Measurements from ENCODE around the gene TIAM1. TPM values are rescaled to one million over a fixed set of nuclear protein-coding genes. Genes with fewer than 3 reads are reported as not detected.

The TIAM1 gene
- total and polyA plus RNA-seq, 4 experiments from 2014 or later, result 22.5 to 104 (median 67.4) TPM

DNA sequence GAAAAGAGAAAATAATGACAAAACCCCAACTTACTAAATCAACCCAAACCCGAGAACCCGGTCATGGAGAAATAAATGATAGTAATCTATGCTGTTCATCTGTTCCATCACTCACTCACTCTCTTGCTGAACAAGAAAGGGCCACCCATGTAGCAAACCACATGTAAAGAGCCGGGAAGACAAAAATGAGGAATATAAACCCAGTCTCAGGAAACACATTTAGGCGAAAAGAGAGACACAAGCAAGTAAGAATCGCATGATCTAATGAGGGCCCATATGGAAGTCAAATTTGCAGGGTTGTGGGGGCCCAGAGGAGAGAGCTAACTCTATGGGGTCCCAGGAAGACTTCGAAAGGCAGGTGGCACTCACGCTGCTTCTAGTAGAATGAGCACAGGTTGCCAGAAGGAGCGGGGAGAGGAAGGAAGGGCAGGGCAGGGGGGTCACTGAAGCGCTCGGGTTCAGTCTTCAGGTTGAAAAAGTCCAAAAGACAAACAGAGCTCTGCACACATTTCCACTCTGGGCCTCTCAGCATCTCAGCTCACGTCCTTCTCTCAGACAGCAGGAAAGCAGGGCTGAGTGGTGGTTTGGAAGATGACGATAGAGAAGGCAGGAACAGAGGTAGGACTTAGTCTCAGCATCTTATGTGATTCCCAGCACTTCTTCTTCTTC lies 162.8 kb downstream of the TIAM1 start:
- ChIA-PET CTCF (ENCODE audit: partially characterized antibody) (interaction anchor here (0.8 to 6.1 kb wide), 24 partner anchors 9 to 423 kb away, joined by 3 to 142 read pairs (median 10); no protein-coding TSS in a partner anchor), POLR2A (ENCODE audit: partially characterized antibody) (interaction anchor here (0.9 to 7.8 kb wide), 11 partner anchors 8 to 378 kb away, joined by 3 to 94 read pairs (median 17); no protein-coding TSS in a partner anchor)
- peak in 3 of 5 donors; percentile 48 to 73 (median 57) for DNase-seq
- Histone ChIP-seq H3K4me1 (ENCODE audit: insufficient read depth, low read length) (peaks cover 90% of the 10 kb centered on the region), H3K27ac (ENCODE audit: low read depth, low read length) (peak overlapping the region; percentile 56), H3K4me3 (ENCODE audit: low read length in 2 of 2) (peak overlapping the region; percentile 6 to 8), H3K36me3 (ENCODE audit: insufficient read depth, low read length) (no peaks in the 10 kb centered on the region), H3K9me3 (ENCODE audit: control insufficient read depth in 1 of 2, low read length in 2 of 2) (no peaks in the 10 kb centered on the region), H3K27me3 (ENCODE audit: insufficient read depth, low read length) (no peaks in the 10 kb centered on the region)
- H3K27ac Mint-ChIP-seq, result peak overlapping the region; percentile 93 to 95 (median 95)
- no peaks in the 10 kb centered on the region for H3K9me3 Mint-ChIP-seq
- H3K4me3 Mint-ChIP-seq, result peak overlapping the region; percentile 70 to 94 (median 86)
- intact Hi-C loops (cut with micrococcal nuclease), result loop anchor here (5.0 kb wide), 1 partner anchor 551 kb away; the partner anchor contains the start of gene SCAF4
- H3K36me3 Mint-ChIP-seq, result peaks cover 7 to 43% of the 10 kb centered on the region in 2 donors
- H3K4me1 Mint-ChIP-seq, result peaks cover 54 to 75% (median 65%) of the 10 kb centered on the region in 4 donors
- H3K27me3 Mint-ChIP-seq, result no peaks in the 10 kb centered on the region

DNA sequence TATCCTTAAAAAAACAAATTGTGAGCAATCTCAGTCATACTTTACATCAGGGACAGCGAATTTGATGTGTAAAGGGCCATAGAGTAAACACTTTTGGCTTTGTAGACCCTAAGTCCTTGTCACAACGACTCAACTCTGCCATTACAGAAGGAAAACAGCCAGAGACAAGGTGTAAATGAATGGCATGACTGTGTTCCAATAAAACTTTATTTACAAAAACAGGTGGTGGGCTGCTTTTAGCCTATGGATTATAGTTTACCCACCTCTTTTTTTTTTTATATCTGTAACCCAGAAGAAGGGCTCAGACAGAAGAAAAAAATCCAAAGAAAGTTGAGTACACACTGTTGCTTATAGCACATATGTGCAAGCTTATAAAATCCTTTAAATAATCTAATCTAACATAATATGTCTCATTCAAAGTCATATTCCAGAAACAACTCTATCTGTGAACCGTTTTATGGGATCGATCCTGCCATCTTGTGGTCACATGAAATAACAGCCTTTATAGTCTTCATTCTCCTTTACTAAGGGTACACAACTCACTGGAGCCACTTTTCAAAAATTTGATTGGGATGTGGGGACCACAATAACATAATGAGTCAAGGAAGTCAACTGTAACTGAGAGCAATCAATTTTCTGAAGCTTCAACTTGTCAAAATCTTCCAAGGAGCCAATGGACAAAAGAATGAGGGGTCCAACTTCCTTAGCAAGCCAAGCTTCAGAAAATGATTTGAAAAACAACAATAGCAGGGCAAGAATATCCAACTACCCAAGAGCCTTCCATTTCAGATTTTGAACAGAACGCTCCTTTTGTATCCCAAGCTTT lies 163.6 kb downstream of the TIAM1 start:
- no peaks in the 10 kb centered on the region for H3K27me3 ChIP-seq (ENCODE audit: insufficient read depth, low read length)
- Mint-ChIP-seq H3K36me3 (peaks cover 10 to 43% of the 10 kb centered on the region in 2 donors), H3K27me3 (no peaks in the 10 kb centered on the region), H3K9me3 (no peaks in the 10 kb centered on the region), H3K4me3 (peak overlapping the region; percentile 70 to 94 (median 86)), H3K4me1 (peaks cover 56 to 77% (median 67%) of the 10 kb centered on the region in 4 donors), H3K27ac (peak overlapping the region; percentile 93 to 95 (median 95))
- peak overlapping the region; percentile 6 to 8 for H3K4me3 ChIP-seq (ENCODE audit: low read length in 2 of 2)
- POLR2A ChIA-PET (ENCODE audit: partially characterized antibody), result interaction anchor here (1.2 to 7.8 kb wide), 9 partner anchors 10 to 379 kb away, joined by 3 to 94 read pairs (median 26); no protein-coding TSS in a partner anchor
- H3K9me3 ChIP-seq (ENCODE audit: control insufficient read depth in 1 of 2, low read length in 2 of 2), result no peaks in the 10 kb centered on the region
- peak in 3 of 5 donors; percentile 28 to 49 (median 43) for DNase-seq
- H3K27ac ChIP-seq (ENCODE audit: low read depth, low read length), result peak overlapping the region; percentile 56
- CTCF ChIA-PET (ENCODE audit: partially characterized antibody), result interaction anchor here (0.9 to 6.1 kb wide), 21 partner anchors 8 to 424 kb away, joined by 3 to 142 read pairs (median 12); no protein-coding TSS in a partner anchor
- intact Hi-C loops (cut with micrococcal nuclease), result loop anchor here (1.0 to 5.0 kb wide), 4 partner anchors 47 to 552 kb away; partner anchors contain the start of gene SCAF4
- H3K36me3 ChIP-seq (ENCODE audit: insufficient read depth, low read length), result no peaks in the 10 kb centered on the region
- peaks cover 91% of the 10 kb centered on the region for H3K4me1 ChIP-seq (ENCODE audit: insufficient read depth, low read length)

DNA sequence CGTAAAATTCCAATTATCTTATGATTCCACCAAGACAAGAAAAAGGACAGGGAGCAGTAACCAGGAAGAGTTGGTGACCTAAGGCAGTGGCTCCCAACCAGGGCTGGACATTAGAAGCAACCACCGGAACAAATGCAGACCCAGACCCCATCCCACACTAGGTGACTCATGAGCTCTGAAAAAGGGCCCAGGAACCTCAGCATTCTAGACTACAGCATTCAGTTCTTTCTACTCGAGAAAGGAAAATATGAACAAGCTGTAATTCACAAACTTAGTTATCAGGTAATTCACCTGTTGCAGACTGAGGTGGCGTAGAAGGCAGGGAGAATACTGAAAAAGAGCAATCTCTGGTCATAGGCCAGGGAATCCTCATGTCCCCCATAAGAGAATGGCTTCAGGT lies 167.3 kb downstream of the TIAM1 start:
- intact Hi-C loops (cut with micrococcal nuclease), result loop anchor here (1.0 kb wide), 1 partner anchor 17 kb away; no protein-coding TSS in a partner anchor
- no peak for DNase-seq
- peak overlapping the region; percentile 15 for H3K27ac ChIP-seq (ENCODE audit: low read depth, low read length)
- peak overlapping the region in 1 of 2 donors; percentile 3 for H3K4me3 ChIP-seq (ENCODE audit: low read length in 2 of 2)
- peaks cover 7 to 39% of the 10 kb centered on the region in 2 donors for H3K36me3 Mint-ChIP-seq
- H3K36me3 ChIP-seq (ENCODE audit: insufficient read depth, low read length), result no peaks in the 10 kb centered on the region
- H3K9me3 Mint-ChIP-seq, result no peaks in the 10 kb centered on the region
- H3K4me1 ChIP-seq (ENCODE audit: insufficient read depth, low read length), result peaks cover 96% of the 10 kb centered on the region
- H3K27me3 Mint-ChIP-seq, result no peaks in the 10 kb centered on the region
- peak overlapping the region; percentile 62 to 89 (median 83) for H3K27ac Mint-ChIP-seq
- CTCF ChIA-PET (ENCODE audit: partially characterized antibody), result interaction anchor here (1.3 to 4.8 kb wide), 9 partner anchors 13 to 404 kb away, joined by 3 to 25 read pairs (median 6); no protein-coding TSS in a partner anchor
- POLR2A ChIA-PET (ENCODE audit: partially characterized antibody), result interaction anchor here (0.6 to 2.8 kb wide), 5 partner anchors 8 to 44 kb away, joined by 3 to 14 read pairs (median 9); no protein-coding TSS in a partner anchor
- H3K4me3 Mint-ChIP-seq, result peak overlapping the region; percentile 43 to 74 (median 70)
- H3K9me3 ChIP-seq (ENCODE audit: control insufficient read depth in 1 of 2, low read length in 2 of 2), result no peaks in the 10 kb centered on the region
- no peaks in the 10 kb centered on the region for H3K27me3 ChIP-seq (ENCODE audit: insufficient read depth, low read length)
- peaks cover 51 to 84% (median 71%) of the 10 kb centered on the region in 4 donors for H3K4me1 Mint-ChIP-seq

DNA sequence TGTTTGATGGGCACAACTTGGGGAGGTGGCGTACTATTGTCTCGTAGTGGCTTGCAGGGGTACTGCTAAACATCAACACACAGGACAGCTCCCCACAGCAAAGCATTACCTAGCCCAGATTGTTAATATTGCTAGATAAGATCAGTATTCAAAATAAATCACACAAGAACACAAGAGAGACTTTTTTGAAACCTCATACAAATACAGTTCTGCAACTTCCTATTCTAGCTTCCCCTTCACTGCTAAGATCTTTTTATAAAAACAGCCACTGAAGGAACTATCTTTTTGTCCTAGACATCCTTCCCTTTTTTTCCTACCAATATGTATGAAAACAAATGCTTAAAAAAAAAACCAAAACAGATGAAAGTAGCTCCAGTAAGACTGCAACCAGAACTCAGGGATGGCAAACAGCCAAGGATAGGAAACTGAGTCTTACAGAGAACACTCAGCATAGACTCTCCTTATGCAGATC lies 167.9 kb downstream of the TIAM1 start:
- peaks cover 5 to 42% of the 10 kb centered on the region in 2 donors for H3K36me3 Mint-ChIP-seq
- peak overlapping the region; percentile 15 for H3K27ac ChIP-seq (ENCODE audit: low read depth, low read length)

DNA sequence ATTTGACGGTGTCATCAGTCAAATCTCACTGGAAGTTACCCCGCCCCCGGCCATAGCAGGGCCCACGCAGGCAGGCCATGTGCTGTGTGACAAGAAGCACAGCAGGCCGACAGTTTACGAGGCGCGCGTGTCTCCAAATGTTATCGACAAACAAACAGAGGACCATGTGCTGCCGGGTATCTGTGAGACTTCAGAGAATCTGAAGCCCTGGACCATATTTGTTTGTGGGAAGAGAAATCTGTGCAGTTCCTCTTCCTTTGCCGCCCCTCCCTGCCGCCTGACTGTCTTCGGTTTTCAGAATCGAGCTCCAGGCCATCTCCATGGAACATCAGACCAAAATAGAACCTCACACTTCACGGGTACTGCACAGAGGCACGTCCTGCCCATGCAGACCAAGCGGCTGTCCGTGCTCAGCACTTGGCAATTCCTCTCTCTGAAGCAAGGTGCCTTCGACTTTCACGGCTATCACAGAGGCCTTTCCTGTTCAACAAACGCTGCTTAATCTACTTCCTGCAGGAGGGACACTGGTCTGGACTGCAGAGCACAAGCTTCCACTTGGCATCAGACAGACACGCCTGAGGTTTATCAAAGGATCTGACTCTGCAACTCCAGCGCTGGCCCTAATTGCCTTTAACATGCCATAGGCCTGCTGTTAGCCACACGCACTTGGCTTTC lies 170.0 kb downstream of the TIAM1 start:
- Histone ChIP-seq H3K27me3 (ENCODE audit: insufficient read depth, low read length) (no peaks in the 10 kb centered on the region), H3K4me1 (ENCODE audit: insufficient read depth, low read length) (peaks cover 90% of the 10 kb centered on the region), H3K27ac (ENCODE audit: low read depth, low read length) (peak overlapping the region; percentile 38), H3K9me3 (ENCODE audit: control insufficient read depth in 1 of 2, low read length in 2 of 2) (no peaks in the 10 kb centered on the region), H3K4me3 (ENCODE audit: low read length in 2 of 2) (no peak overlapping the region), H3K36me3 (ENCODE audit: insufficient read depth, low read length) (no peaks in the 10 kb centered on the region)
- ChIA-PET CTCF (ENCODE audit: partially characterized antibody) (interaction anchor here (0.8 to 4.8 kb wide), 8 partner anchors 9 to 407 kb away, joined by 3 to 25 read pairs (median 4); no protein-coding TSS in a partner anchor), POLR2A (ENCODE audit: partially characterized antibody) (interaction anchor here (1.0 to 2.1 kb wide), 6 partner anchors 8 to 41 kb away, joined by 3 to 10 read pairs (median 4); no protein-coding TSS in a partner anchor)
- Mint-ChIP-seq H3K27ac (peak overlapping the region; percentile 81 to 93 (median 90)), H3K9me3 (no peaks in the 10 kb centered on the region), H3K27me3 (no peaks in the 10 kb centered on the region), H3K4me3 (peak overlapping the region; percentile 66 to 88 (median 80)), H3K4me1 (peaks cover 55 to 96% (median 79%) of the 10 kb centered on the region in 4 donors), H3K36me3 (peaks cover 3 to 34% of the 10 kb centered on the region in 2 donors)
- intact Hi-C loops (cut with micrococcal nuclease), result no loop called here
- DNase-seq, result peak in 3 of 5 donors; percentile 27 to 70 (median 44)

More for the DNA sequence above, 167.9 kb downstream of the TIAM1 start:
- Mint-ChIP-seq H3K27ac (peak overlapping the region; percentile 72 to 89 (median 83)), H3K4me3 (peak overlapping the region; percentile 43 to 74 (median 70)), H3K9me3 (no peaks in the 10 kb centered on the region), H3K4me1 (peaks cover 50 to 85% (median 73%) of the 10 kb centered on the region in 4 donors), H3K27me3 (no peaks in the 10 kb centered on the region)
- Histone ChIP-seq H3K4me3 (ENCODE audit: low read length in 2 of 2) (peak overlapping the region in 1 of 2 donors; percentile 3), H3K4me1 (ENCODE audit: insufficient read depth, low read length) (peaks cover 93% of the 10 kb centered on the region), H3K9me3 (ENCODE audit: control insufficient read depth in 1 of 2, low read length in 2 of 2) (no peaks in the 10 kb centered on the region), H3K36me3 (ENCODE audit: insufficient read depth, low read length) (no peaks in the 10 kb centered on the region), H3K27me3 (ENCODE audit: insufficient read depth, low read length) (no peaks in the 10 kb centered on the region)
- CTCF ChIA-PET (ENCODE audit: partially characterized antibody), result interaction anchor here (1.1 to 4.8 kb wide), 10 partner anchors 14 to 404 kb away, joined by 3 to 25 read pairs (median 6); no protein-coding TSS in a partner anchor
- POLR2A ChIA-PET (ENCODE audit: partially characterized antibody), result interaction anchor here (0.6 to 2.8 kb wide), 8 partner anchors 7 to 43 kb away, joined by 3 to 14 read pairs (median 6); no protein-coding TSS in a partner anchor
- DNase-seq, result peak in 1 of 5 donors; percentile 38
- intact Hi-C loops (cut with micrococcal nuclease), result loop anchor here (1.0 kb wide), 1 partner anchor 17 kb away; no protein-coding TSS in a partner anchor

DNA sequence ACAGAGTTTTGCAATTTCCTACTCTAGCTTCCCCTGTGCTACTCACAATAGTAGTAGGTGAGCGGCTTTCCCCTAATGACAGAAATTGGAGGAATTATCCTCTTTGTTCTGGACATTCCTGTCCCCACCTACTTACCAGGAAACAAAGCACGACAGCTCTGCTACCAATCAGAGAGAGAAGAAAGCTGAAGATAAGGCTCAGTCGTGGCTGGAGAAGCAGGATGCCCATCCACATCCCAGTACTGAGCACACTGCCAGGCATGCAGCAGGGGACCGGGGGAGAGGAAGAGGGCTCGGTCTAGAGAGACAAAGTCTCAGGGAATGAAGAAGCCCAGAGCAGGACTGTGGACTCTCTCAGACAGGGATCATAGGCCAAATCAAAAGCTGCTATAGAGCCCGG lies 171.7 kb downstream of the TIAM1 start:
- peaks cover 7 to 33% of the 10 kb centered on the region in 2 donors for H3K36me3 Mint-ChIP-seq
- Histone ChIP-seq H3K36me3 (ENCODE audit: insufficient read depth, low read length) (no peaks in the 10 kb centered on the region), H3K4me3 (ENCODE audit: low read length in 2 of 2) (no peak overlapping the region), H3K27ac (ENCODE audit: low read depth, low read length) (no peak overlapping the region), H3K9me3 (ENCODE audit: control insufficient read depth in 1 of 2, low read length in 2 of 2) (no peaks in the 10 kb centered on the region), H3K27me3 (ENCODE audit: insufficient read depth, low read length) (no peaks in the 10 kb centered on the region), H3K4me1 (ENCODE audit: insufficient read depth, low read length) (peaks cover 90% of the 10 kb centered on the region)
- ChIA-PET POLR2A (ENCODE audit: partially characterized antibody) (interaction anchor here (1.4 to 2.1 kb wide), 3 partner anchors 10 to 13 kb away, joined by 4 to 10 read pairs (median 10); no protein-coding TSS in a partner anchor), CTCF (ENCODE audit: partially characterized antibody) (interaction anchor here (1.0 to 4.8 kb wide), 5 partner anchors 9 to 76 kb away, joined by 3 to 25 read pairs (median 6); no protein-coding TSS in a partner anchor)
- H3K27me3 Mint-ChIP-seq, result no peaks in the 10 kb centered on the region
- peaks cover 54 to 95% (median 74%) of the 10 kb centered on the region in 4 donors for H3K4me1 Mint-ChIP-seq
- no peaks in the 10 kb centered on the region for H3K9me3 Mint-ChIP-seq
- DNase-seq, result no peak
- intact Hi-C loops (cut with micrococcal nuclease), result no loop called here
- peak overlapping the region; percentile 78 to 86 (median 81) for H3K27ac Mint-ChIP-seq
- H3K4me3 Mint-ChIP-seq, result peak overlapping the region in 7 of 8 donors; percentile 22 to 88 (median 49)

Data from CD4-positive, alpha-beta memory T cell (primary cell).